Subcutaneous abdominal adipose tissue (tissue), 5 donors: ENCODE data around the gene PTPN11.
"Not testable (repeated sequence)": the region's sequence is repeated elsewhere in the genome, so short reads cannot be mapped to it uniquely, and the experiment has no call there.

ENCODE experiments used
- H3K27ac ChIP-seq: one replicate; pipeline ENCODE4 v1.7.0; 2013; ENCODE audit warnings: low read depth, mild to moderate bottlenecking, inconsistent platforms, low read length, moderate library complexity
- H3K27me3 ChIP-seq, 5 donors: one replicate each; pipeline ENCODE4 v1.7.0; 2013; ENCODE audit warnings: low read length in 5 of 5, inconsistent platforms in 1 of 5; ENCODE audit not compliant: control insufficient read depth in 5 of 5, insufficient read depth in 4 of 5
- H3K36me3 ChIP-seq, 5 donors: one replicate each; pipeline ENCODE4 v1.7.0; 2013; ENCODE audit warnings: low read length in 5 of 5; ENCODE audit not compliant: control insufficient read depth in 5 of 5, insufficient read depth in 5 of 5
- H3K4me1 ChIP-seq, 5 donors: one replicate each; pipeline ENCODE4 v1.7.0; 2013; ENCODE audit warnings: low read length in 5 of 5, mild to moderate bottlenecking in 3 of 5, moderate library complexity in 1 of 5; ENCODE audit not compliant: control insufficient read depth in 5 of 5, insufficient read depth in 5 of 5
- H3K4me3 ChIP-seq, 5 donors: one replicate each; pipeline ENCODE4 v1.7.0; 2013; ENCODE audit warnings: low read length in 5 of 5, low read depth in 1 of 5
- H3K9ac ChIP-seq, 5 donors: one replicate each; pipeline ENCODE4 v1.7.0; 2013; ENCODE audit warnings: low read length in 5 of 5, mild to moderate bottlenecking in 4 of 5, moderate library complexity in 3 of 5
- H3K9me3 ChIP-seq, 5 donors: one replicate each; pipeline ENCODE4 v1.7.0; 2013; ENCODE audit warnings: low read length in 5 of 5; ENCODE audit not compliant: control insufficient read depth in 5 of 5
- donor health status: healthy.
- donor health status: healthy.
- donor health status: healthy.
- donor health status: healthy.
- donor health status: healthy.

PTPN11 gene

GRCh38 chr12:112446008-112446725 lies 27.4 kb downstream of the PTPN11 start:
- Histone ChIP-seq H3K27ac (no peak overlapping the region), H3K9ac (no peak overlapping the region), H3K4me1 (peaks cover 0 to 3% (median 0%) of the 10 kb centered on the region in 5 donors), H3K4me3 (no peak overlapping the region), H3K27me3 (no peaks in the 10 kb centered on the region), H3K9me3 (no peaks in the 10 kb centered on the region), H3K36me3 (peaks cover 12 to 31% (median 27%) of the 10 kb centered on the region in 5 donors)

- H3K9me3 ChIP-seq: no peaks in the 10 kb centered on the region
- no peak overlapping the region for H3K27ac ChIP-seq
- H3K36me3 ChIP-seq: peaks cover 16 to 37% (median 30%) of the 10 kb centered on the region in 5 donors
- H3K4me3 ChIP-seq: no peak overlapping the region
- H3K27me3 ChIP-seq: no peaks in the 10 kb centered on the region
- no peak overlapping the region for H3K9ac ChIP-seq
- peaks cover 0 to 3% (median 0%) of the 10 kb centered on the region in 5 donors for H3K4me1 ChIP-seq
These were observed 28.4 kb downstream of the PTPN11 start for GRCh38 chr12:112447106-112447505.

DNA sequence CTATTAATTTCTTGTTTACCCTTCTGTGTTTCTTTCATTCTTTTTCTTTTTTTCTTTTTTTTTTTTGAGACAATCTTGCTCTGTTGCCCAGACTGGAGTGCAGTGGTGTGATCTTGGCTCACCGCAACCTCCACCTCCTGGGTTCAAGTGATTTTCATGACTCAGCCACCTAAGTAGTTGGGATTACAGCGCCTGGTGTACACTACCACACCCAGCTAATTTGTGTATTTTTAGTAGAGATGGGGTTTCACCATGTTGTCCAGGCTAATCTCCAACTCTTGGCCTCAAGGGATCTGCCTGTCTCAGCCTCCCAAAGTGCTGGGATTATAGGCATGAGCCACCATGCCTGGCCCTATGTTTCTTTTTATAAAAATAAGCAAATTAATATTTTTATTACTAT lies 29.4 kb downstream of the PTPN11 start:
- not testable (repeated sequence) for H3K27me3 ChIP-seq, H3K9me3 ChIP-seq, H3K9ac ChIP-seq, H3K4me3 ChIP-seq, H3K27ac ChIP-seq, H3K4me1 ChIP-seq
- peaks cover 16 to 44% (median 30%) of the 10 kb centered on the region in 5 donors for H3K36me3 ChIP-seq

GRCh38 chr12:112450725-112451124 lies 32.0 kb downstream of the PTPN11 start:
- Histone ChIP-seq H3K9ac (no peak overlapping the region), H3K4me3 (no peak overlapping the region), H3K9me3 (no peaks in the 10 kb centered on the region), H3K36me3 (peaks cover 25 to 66% (median 50%) of the 10 kb centered on the region in 5 donors), H3K27me3 (no peaks in the 10 kb centered on the region), H3K4me1 (peaks cover 0 to 3% (median 0%) of the 10 kb centered on the region in 5 donors), H3K27ac (no peak overlapping the region)

- H3K4me3 ChIP-seq: no peak overlapping the region
- peaks cover 32 to 75% (median 62%) of the 10 kb centered on the region in 5 donors for H3K36me3 ChIP-seq
- H3K9ac ChIP-seq: no peak overlapping the region
- H3K27me3 ChIP-seq: no peaks in the 10 kb centered on the region
- H3K9me3 ChIP-seq: no peaks in the 10 kb centered on the region
- H3K4me1 ChIP-seq: no peaks in the 10 kb centered on the region
- no peak overlapping the region for H3K27ac ChIP-seq
These were observed 37.3 kb downstream of the PTPN11 start for GRCh38 chr12:112456029-112456428.

GRCh38 chr12:112457142-112457541 lies 38.4 kb downstream of the PTPN11 start:
- H3K27me3 ChIP-seq, H3K27ac ChIP-seq, H3K9me3 ChIP-seq, H3K4me1 ChIP-seq, H3K4me3 ChIP-seq, H3K9ac ChIP-seq: not testable (repeated sequence)
- H3K36me3 ChIP-seq: peaks cover 27 to 71% (median 56%) of the 10 kb centered on the region in 5 donors

- no peak overlapping the region for H3K4me3 ChIP-seq
- H3K9me3 ChIP-seq: no peaks in the 10 kb centered on the region
- no peak overlapping the region for H3K27ac ChIP-seq
- H3K27me3 ChIP-seq: no peaks in the 10 kb centered on the region
- H3K9ac ChIP-seq: no peak overlapping the region
- peaks cover 27 to 66% (median 52%) of the 10 kb centered on the region in 5 donors for H3K36me3 ChIP-seq
- H3K4me1 ChIP-seq: no peaks in the 10 kb centered on the region
These were observed 39.6 kb downstream of the PTPN11 start for GRCh38 chr12:112458330-112458729.

DNA sequence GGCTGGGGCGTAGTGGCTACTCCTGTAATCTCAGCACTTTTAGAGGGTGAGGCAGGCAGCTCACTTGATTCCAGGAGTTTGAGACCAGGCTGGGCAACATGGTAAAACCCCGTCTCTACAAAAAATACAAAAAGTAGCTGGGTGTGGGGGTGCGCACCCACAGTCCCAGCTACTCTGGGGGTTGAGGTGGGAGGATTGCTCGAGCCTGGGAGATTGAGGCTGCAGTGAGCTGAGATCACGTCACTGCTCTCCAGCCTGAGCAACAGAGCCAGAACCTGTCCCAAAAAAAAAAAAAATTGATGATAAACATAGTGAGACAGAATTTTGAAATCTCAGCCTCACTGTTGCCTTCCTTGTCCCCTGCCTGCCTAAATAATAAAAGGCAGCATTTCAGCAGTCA lies 40.0 kb downstream of the PTPN11 start:
- Histone ChIP-seq H3K9me3 (no peaks in the 10 kb centered on the region), H3K9ac (no peak overlapping the region), H3K4me3 (no peak overlapping the region), H3K36me3 (peaks cover 27 to 62% (median 49%) of the 10 kb centered on the region in 5 donors), H3K27me3 (no peaks in the 10 kb centered on the region), H3K27ac (no peak overlapping the region), H3K4me1 (no peaks in the 10 kb centered on the region)

GRCh38 chr12:112463478-112463877 lies 44.7 kb downstream of the PTPN11 start:
- peaks cover 6 to 33% (median 15%) of the 10 kb centered on the region in 5 donors for H3K36me3 ChIP-seq
- no peak overlapping the region for H3K9ac ChIP-seq
- no peaks in the 10 kb centered on the region for H3K4me1 ChIP-seq
- H3K27me3 ChIP-seq: no peaks in the 10 kb centered on the region
- no peak overlapping the region for H3K4me3 ChIP-seq
- H3K27ac ChIP-seq: no peak overlapping the region
- H3K9me3 ChIP-seq: no peaks in the 10 kb centered on the region

DNA sequence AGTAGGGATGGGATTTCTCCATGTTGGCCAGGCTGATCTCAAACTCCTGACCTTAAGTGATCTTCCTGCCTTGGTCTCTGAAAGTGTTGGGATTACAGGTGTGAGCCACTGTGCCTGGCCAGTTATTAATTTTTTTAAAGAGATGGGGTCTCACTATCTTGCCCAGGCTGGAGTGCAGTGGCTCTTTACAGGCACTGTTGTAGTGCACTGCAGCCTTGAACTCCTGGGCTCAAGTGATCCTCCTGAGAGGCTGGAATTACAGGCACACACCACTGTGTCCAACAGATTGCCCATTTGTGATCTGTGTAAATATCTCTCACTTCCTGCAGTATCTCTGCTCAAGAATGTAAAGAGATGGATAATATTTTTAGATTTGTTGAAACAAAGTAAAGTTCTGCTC lies 45.9 kb downstream of the PTPN11 start:
- Histone ChIP-seq H3K4me1 (no peaks in the 10 kb centered on the region), H3K36me3 (peaks cover 6 to 31% (median 15%) of the 10 kb centered on the region in 5 donors), H3K9ac (no peak overlapping the region), H3K4me3 (no peak overlapping the region), H3K27ac (no peak overlapping the region), H3K9me3 (no peaks in the 10 kb centered on the region), H3K27me3 (no peaks in the 10 kb centered on the region)
